Stimulated activated naive CD8-positive, alpha-beta T cell treated with anti-CD3 and anti-CD28 coated beads, Interleukin-15, Interleukin-2, amounts not matched to agents 100 ng/mL and 50 ng/mL, for 24 hours (primary cell): Measurements from ENCODE around the gene PPM1B.
"Not testable (repeated sequence)": the region's sequence is repeated elsewhere in the genome, so short reads cannot be mapped to it uniquely, and the experiment has no call there.

Source experiments
- H3K27ac Mint-ChIP-seq: one replicate; pipeline ENCODE4 v1.8.0; 2021; ENCODE audit warnings: mild to moderate bottlenecking, mixed read lengths
- H3K27me3 Mint-ChIP-seq: one replicate; pipeline ENCODE4 v1.8.0; 2021; ENCODE audit warnings: mixed read lengths
- H3K36me3 Mint-ChIP-seq: one replicate; pipeline ENCODE4 v1.8.0; 2021; ENCODE audit warnings: low read depth, mixed read lengths
- H3K4me1 Mint-ChIP-seq: one replicate; pipeline ENCODE4 v1.8.0; 2021; ENCODE audit warnings: low read depth, mixed read lengths
- H3K4me3 Mint-ChIP-seq: one replicate; pipeline ENCODE4 v1.8.0; 2021; ENCODE audit warnings: mild to moderate bottlenecking, mixed read lengths
- H3K9me3 Mint-ChIP-seq: one replicate; pipeline ENCODE4 v1.8.0; 2021; ENCODE audit warnings: mixed read lengths

The PPM1B gene

GRCh38 chr2:44244135-44244871, 75.6 kb downstream of the PPM1B start:
- Mint-ChIP-seq H3K4me1 (peaks cover 30% of the 10 kb centered on the region), H3K4me3 (peak overlapping the region; percentile 80), H3K27ac (no peak overlapping the region), H3K9me3 (no peaks in the 10 kb centered on the region), H3K36me3 (no peaks in the 10 kb centered on the region), H3K27me3 (no peaks in the 10 kb centered on the region)

- H3K9me3 Mint-ChIP-seq: no peaks in the 10 kb centered on the region
- no peaks in the 10 kb centered on the region for H3K27me3 Mint-ChIP-seq
- H3K4me1 Mint-ChIP-seq: peaks cover 22% of the 10 kb centered on the region
- no peaks in the 10 kb centered on the region for H3K36me3 Mint-ChIP-seq
- H3K27ac Mint-ChIP-seq: no peak overlapping the region
- H3K4me3 Mint-ChIP-seq: no peak overlapping the region
Observed at GRCh38 chr2:44245083-44245861, 76.6 kb downstream of the PPM1B start.

GRCh38 chr2:44246436-44246835, 77.8 kb downstream of the PPM1B start:
- H3K27me3 Mint-ChIP-seq: no peaks in the 10 kb centered on the region
- no peaks in the 10 kb centered on the region for H3K36me3 Mint-ChIP-seq
- peaks cover 22% of the 10 kb centered on the region for H3K4me1 Mint-ChIP-seq
- no peak overlapping the region for H3K27ac Mint-ChIP-seq
- no peaks in the 10 kb centered on the region for H3K9me3 Mint-ChIP-seq
- no peak overlapping the region for H3K4me3 Mint-ChIP-seq

- H3K27me3 Mint-ChIP-seq: no peaks in the 10 kb centered on the region
- no peaks in the 10 kb centered on the region for H3K9me3 Mint-ChIP-seq
- H3K4me1 Mint-ChIP-seq: peaks cover 22% of the 10 kb centered on the region
- H3K36me3 Mint-ChIP-seq: no peaks in the 10 kb centered on the region
- no peak overlapping the region for H3K27ac Mint-ChIP-seq
- no peak overlapping the region for H3K4me3 Mint-ChIP-seq
Observed at GRCh38 chr2:44246840-44247369, 78.2 kb downstream of the PPM1B start.

- no peak overlapping the region for H3K4me3 Mint-ChIP-seq
Observed at GRCh38 chr2:44247924-44248323, 79.2 kb downstream of the PPM1B start.

GRCh38 chr2:44249269-44249668, 80.6 kb downstream of the PPM1B start:
- not testable (repeated sequence) for H3K27ac Mint-ChIP-seq, H3K36me3 Mint-ChIP-seq, H3K9me3 Mint-ChIP-seq, H3K4me3 Mint-ChIP-seq, H3K27me3 Mint-ChIP-seq
- H3K4me1 Mint-ChIP-seq: peaks cover 17% of the 10 kb centered on the region

More at GRCh38 chr2:44247924-44248323, 79.2 kb downstream of the PPM1B start:
- no peaks in the 10 kb centered on the region for H3K36me3 Mint-ChIP-seq
- peaks cover 22% of the 10 kb centered on the region for H3K4me1 Mint-ChIP-seq
- no peaks in the 10 kb centered on the region for H3K9me3 Mint-ChIP-seq
- no peak overlapping the region for H3K27ac Mint-ChIP-seq
- H3K27me3 Mint-ChIP-seq: no peaks in the 10 kb centered on the region

- Mint-ChIP-seq H3K9me3 (no peaks in the 10 kb centered on the region), H3K27ac (no peak overlapping the region), H3K27me3 (no peaks in the 10 kb centered on the region), H3K4me3 (no peak overlapping the region), H3K36me3 (no peaks in the 10 kb centered on the region), H3K4me1 (peaks cover 7% of the 10 kb centered on the region)
Observed at GRCh38 chr2:44250376-44250775, 81.7 kb downstream of the PPM1B start.

- Mint-ChIP-seq H3K4me1 (no peaks in the 10 kb centered on the region), H3K36me3 (no peaks in the 10 kb centered on the region), H3K9me3 (no peaks in the 10 kb centered on the region), H3K4me3 (no peak overlapping the region), H3K27ac (no peak overlapping the region), H3K27me3 (no peaks in the 10 kb centered on the region)
Observed at GRCh38 chr2:44254023-44254422, 85.3 kb downstream of the PPM1B start.

GRCh38 chr2:44255704-44256103, 87.0 kb downstream of the PPM1B start:
- not testable (repeated sequence) for H3K27me3 Mint-ChIP-seq, H3K9me3 Mint-ChIP-seq, H3K4me1 Mint-ChIP-seq, H3K4me3 Mint-ChIP-seq, H3K27ac Mint-ChIP-seq, H3K36me3 Mint-ChIP-seq

- not testable (repeated sequence) for H3K36me3 Mint-ChIP-seq, H3K27ac Mint-ChIP-seq, H3K27me3 Mint-ChIP-seq
Observed at GRCh38 chr2:44257802-44258201, 89.1 kb downstream of the PPM1B start.

GRCh38 chr2:44267269-44267795, 98.7 kb downstream of the PPM1B start:
- Mint-ChIP-seq H3K4me3 (no peak overlapping the region), H3K36me3 (no peaks in the 10 kb centered on the region), H3K27me3 (no peaks in the 10 kb centered on the region), H3K4me1 (no peaks in the 10 kb centered on the region), H3K27ac (no peak overlapping the region), H3K9me3 (no peaks in the 10 kb centered on the region)

More at GRCh38 chr2:44257802-44258201, 89.1 kb downstream of the PPM1B start:
- H3K4me1 Mint-ChIP-seq, H3K9me3 Mint-ChIP-seq, H3K4me3 Mint-ChIP-seq: not testable (repeated sequence)

GRCh38 chr2:44267796-44268648, 99.3 kb downstream of the PPM1B start:
- no peaks in the 10 kb centered on the region for H3K36me3 Mint-ChIP-seq
- H3K27me3 Mint-ChIP-seq: no peaks in the 10 kb centered on the region

GRCh38 chr2:44269831-44270230, 101.2 kb downstream of the PPM1B start:
- no peak overlapping the region for H3K4me3 Mint-ChIP-seq

More at GRCh38 chr2:44267796-44268648, 99.3 kb downstream of the PPM1B start:
- Mint-ChIP-seq H3K4me3 (no peak overlapping the region), H3K27ac (no peak overlapping the region), H3K4me1 (no peaks in the 10 kb centered on the region), H3K9me3 (no peaks in the 10 kb centered on the region)

GRCh38 chr2:44271296-44271695, 102.6 kb downstream of the PPM1B start:
- H3K9me3 Mint-ChIP-seq: no peaks in the 10 kb centered on the region
- H3K4me1 Mint-ChIP-seq: no peaks in the 10 kb centered on the region
- H3K27me3 Mint-ChIP-seq: no peaks in the 10 kb centered on the region
- H3K27ac Mint-ChIP-seq: no peak overlapping the region
- no peaks in the 10 kb centered on the region for H3K36me3 Mint-ChIP-seq
- H3K4me3 Mint-ChIP-seq: no peak overlapping the region

More at GRCh38 chr2:44269831-44270230, 101.2 kb downstream of the PPM1B start:
- Mint-ChIP-seq H3K27me3 (no peaks in the 10 kb centered on the region), H3K9me3 (no peaks in the 10 kb centered on the region), H3K4me1 (no peaks in the 10 kb centered on the region), H3K36me3 (no peaks in the 10 kb centered on the region), H3K27ac (no peak overlapping the region)
